Suprapubic skin (tissue), 4 donors: ENCODE data around the gene LPCAT4.

Source experiments
- CTCF ChIP-seq, 2 donors: fragments of 200-600 bp in 1 of 2; fragments of 450-650 bp in 1 of 2; sonication (generic) in 1 of 2; IDR thresholded peaks; one replicate each; pipeline ENCODE4 v1.5.1; 2016 to 2019; ENCODE audit warnings: antibody characterized with exemption in 2 of 2, mild to moderate bottlenecking in 1 of 2, moderate library complexity in 1 of 2
- EP300 ChIP-seq: sonication (generic); formaldehyde crosslinking; IDR thresholded peaks from one replicate; pipeline ENCODE4 v1.6.1; 2017; ENCODE audit warnings: antibody characterized with exemption
- POLR2A ChIP-seq, 2 donors: fragments of 450-650 bp; IDR thresholded peaks; one replicate each; pipeline ENCODE4 v1.6.1; 2017; ENCODE audit warnings: antibody characterized with exemption in 2 of 2, mild to moderate bottlenecking in 2 of 2, moderate library complexity in 2 of 2
- POLR2AphosphoS5 ChIP-seq, 3 donors: sonication (generic); formaldehyde crosslinking; IDR thresholded peaks; one replicate each; pipeline ENCODE4 v1.6.1; 2017; ENCODE audit warnings: antibody characterized with exemption in 3 of 3

- TF ChIP-seq CTCF (IDR thresholded peaks at IDR 0.05) (no peak), POLR2A (IDR thresholded peaks at IDR 0.05) (no peak), EP300 (no peak), POLR2AphosphoS5 (IDR thresholded peaks at IDR 0.05) (no peak)
These were observed 28.6 kb downstream of the LPCAT4 start for GRCh38 chr15:34338347-34338746.
